ENCODE results near the gene MAP3K5.

Gene MAP3K5

DNA sequence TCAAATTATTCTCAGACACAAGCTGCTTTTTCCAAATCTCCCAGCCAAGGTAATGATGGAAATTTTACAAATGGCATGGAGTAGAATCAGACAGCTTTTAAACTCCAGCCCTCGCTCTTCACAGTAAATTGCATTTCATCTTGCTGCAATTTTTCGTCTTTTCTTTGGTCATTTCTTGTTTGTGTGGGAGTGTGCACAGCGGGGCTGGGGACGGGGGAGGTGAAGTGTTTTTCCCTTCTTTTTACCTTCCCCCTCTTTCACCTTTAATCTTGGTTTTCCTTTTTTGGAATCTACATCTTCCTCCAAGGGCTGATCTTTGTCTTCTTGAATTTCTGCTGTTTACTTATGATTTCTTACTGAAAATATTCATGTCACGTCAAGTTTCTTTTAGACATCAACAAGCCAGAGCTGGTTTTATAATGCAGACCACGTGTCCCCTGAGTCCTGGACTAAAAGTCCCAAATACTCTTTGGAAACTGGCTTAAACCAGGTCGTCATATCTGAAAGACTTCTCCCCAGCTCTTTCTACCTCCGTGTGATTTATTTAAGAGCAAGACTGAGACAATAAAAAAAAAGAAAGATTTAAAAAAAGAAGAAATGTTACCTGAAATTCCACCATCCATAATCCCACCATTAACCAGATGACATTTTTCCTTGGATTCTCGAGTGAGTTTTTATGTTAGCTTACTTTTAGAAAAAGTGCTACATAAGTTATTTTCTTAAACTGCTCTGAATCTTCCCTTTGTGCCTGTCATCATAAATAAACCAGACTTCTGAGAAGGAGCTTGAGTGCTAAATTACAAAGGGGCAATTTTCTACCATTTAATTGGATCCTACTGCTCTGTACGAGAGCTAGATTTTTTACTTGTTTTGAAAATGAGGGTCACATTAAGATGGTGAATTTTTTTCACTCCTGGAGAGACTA, 52.0 kb downstream of the MAP3K5 start:
- H3K27ac ChIP-seq (ENCODE audit: low read length), result no peak overlapping the region
- no peaks in the 10 kb centered on the region for H3K27me3 ChIP-seq (ENCODE audit: low read depth, low read length)
- H3K36me3 ChIP-seq (ENCODE audit: control insufficient read depth in 1 of 2, insufficient read depth in 2 of 2, low read length in 2 of 2), result no peaks in the 10 kb centered on the region
- H3K4me1 ChIP-seq (ENCODE audit: control insufficient read depth in 1 of 2, insufficient read depth in 2 of 2, low read length in 2 of 2), result peaks cover 0 to 8% of the 10 kb centered on the region in 2 donors
- no peaks in the 10 kb centered on the region for H3K9me3 ChIP-seq (ENCODE audit: control insufficient read depth in 1 of 2, low read length in 2 of 2)
- H3K4me3 ChIP-seq (ENCODE audit: low read depth in 1 of 2, low read length in 2 of 2), result no peak overlapping the region

DNA sequence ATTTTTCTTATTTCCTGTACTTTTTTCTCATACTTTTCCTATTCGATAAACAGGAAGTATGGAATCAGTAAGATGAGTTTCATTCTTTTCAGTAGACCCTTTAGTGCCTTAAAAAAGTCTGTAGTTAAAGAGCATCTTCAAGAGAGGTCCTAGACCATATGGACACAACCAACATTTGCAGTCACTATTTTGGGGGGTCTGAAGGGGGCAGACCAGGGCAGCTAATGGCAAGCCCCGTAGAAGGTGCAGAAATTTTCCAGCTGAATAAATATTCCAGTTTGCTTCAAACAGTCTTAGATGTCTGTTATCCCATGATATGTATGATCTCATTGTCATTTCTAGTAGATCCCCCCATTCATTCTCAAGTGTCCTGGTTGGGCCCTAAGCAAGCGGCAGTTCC, 52.8 kb downstream of the MAP3K5 start:
- Histone ChIP-seq H3K4me1 (ENCODE audit: control insufficient read depth in 1 of 2, insufficient read depth in 2 of 2, low read length in 2 of 2) (peaks cover 0 to 8% of the 10 kb centered on the region in 2 donors), H3K4me3 (ENCODE audit: low read depth in 1 of 2, low read length in 2 of 2) (no peak overlapping the region), H3K27ac (ENCODE audit: low read length) (no peak overlapping the region), H3K9me3 (ENCODE audit: control insufficient read depth in 1 of 2, low read length in 2 of 2) (no peaks in the 10 kb centered on the region), H3K27me3 (ENCODE audit: low read depth, low read length) (no peaks in the 10 kb centered on the region), H3K36me3 (ENCODE audit: control insufficient read depth in 1 of 2, insufficient read depth in 2 of 2, low read length in 2 of 2) (no peaks in the 10 kb centered on the region)

DNA sequence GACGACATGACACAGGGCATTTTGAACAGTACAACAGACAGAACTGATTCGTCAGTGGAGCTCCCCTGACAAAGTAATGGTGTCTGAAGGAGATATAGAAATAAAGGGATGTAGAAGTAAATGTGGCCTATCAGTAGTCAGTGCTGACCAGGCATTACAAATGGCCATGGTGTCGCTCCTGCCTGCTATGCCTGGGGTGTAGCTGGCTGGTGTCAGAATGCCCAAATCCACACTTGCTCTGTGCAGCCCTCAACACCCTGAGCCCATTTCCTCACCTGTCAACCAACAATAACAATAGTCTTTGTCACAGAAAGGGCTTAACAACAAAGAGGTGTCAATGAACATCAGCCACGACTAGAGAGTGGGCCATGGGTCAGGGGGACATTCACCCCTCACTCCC, 53.2 kb downstream of the MAP3K5 start:
- H3K27ac ChIP-seq (ENCODE audit: low read length), result no peak overlapping the region
- H3K4me1 ChIP-seq (ENCODE audit: control insufficient read depth in 1 of 2, insufficient read depth in 2 of 2, low read length in 2 of 2), result peaks cover 0 to 8% of the 10 kb centered on the region in 2 donors

DNA sequence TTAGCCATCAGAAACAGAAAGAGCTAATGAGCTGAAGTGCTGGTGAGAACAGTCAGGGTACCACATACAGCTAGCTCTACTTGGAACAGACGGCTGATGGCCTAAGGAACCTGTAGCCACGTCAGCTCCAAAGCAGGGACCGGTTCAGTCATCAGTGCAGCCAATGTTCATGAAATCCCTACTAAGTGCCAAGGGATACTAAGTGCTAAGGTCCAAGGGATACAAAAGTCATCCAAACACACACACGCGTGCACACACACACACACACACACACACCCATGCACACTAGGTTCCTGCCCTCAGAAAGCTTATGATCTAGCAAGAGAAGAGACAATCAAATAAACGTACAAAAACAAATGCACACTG, 53.6 kb downstream of the MAP3K5 start:
- H3K27ac ChIP-seq (ENCODE audit: low read length), result no peak overlapping the region

More for the DNA sequence above, 53.2 kb downstream of the MAP3K5 start:
- no peaks in the 10 kb centered on the region for H3K36me3 ChIP-seq (ENCODE audit: control insufficient read depth in 1 of 2, insufficient read depth in 2 of 2, low read length in 2 of 2)
- no peaks in the 10 kb centered on the region for H3K9me3 ChIP-seq (ENCODE audit: control insufficient read depth in 1 of 2, low read length in 2 of 2)
- H3K27me3 ChIP-seq (ENCODE audit: low read depth, low read length), result no peaks in the 10 kb centered on the region
- no peak overlapping the region for H3K4me3 ChIP-seq (ENCODE audit: low read depth in 1 of 2, low read length in 2 of 2)

DNA sequence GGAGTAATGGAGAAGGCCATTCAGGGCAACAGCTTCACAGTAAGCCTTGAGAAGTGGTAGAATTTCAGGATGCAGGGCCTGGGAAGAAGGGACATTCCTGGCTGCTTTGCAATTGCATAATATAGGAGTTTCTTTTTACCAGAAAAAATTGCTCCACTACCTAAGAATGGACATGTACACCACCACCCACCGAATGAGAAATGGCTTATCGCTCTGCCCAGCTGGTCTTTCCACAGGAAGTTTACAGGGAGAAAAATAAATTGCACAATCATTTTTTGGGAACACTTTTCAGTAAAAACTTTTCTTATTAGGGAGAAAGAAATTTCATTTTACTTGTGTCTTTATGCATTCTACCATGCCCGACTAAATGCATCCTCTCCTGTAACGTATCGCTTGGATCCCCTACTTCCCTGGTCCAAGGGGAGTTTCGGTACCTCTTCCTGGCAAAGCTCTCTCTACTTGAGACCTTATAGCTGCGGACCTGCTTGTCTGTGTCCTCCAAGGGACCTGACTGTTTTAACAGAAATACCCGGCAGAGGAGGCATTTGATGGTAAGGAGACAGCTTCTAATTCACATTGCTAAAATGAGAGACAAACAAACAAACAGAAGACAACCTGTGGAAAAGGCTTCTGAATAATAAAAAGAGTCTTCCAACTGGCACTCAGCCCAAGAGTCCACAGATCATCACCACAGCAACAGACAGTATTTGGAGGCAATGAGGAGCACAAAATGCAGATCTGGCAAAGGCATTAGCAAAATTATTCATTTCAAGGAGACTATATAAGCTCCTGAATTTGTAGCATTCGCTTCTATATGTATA, 54.2 kb downstream of the MAP3K5 start:
- Histone ChIP-seq H3K4me1 (ENCODE audit: control insufficient read depth in 1 of 2, insufficient read depth in 2 of 2, low read length in 2 of 2) (peaks cover 0 to 8% of the 10 kb centered on the region in 2 donors), H3K27ac (ENCODE audit: low read length) (no peak overlapping the region), H3K27me3 (ENCODE audit: low read depth, low read length) (no peaks in the 10 kb centered on the region), H3K36me3 (ENCODE audit: control insufficient read depth in 1 of 2, insufficient read depth in 2 of 2, low read length in 2 of 2) (no peaks in the 10 kb centered on the region), H3K4me3 (ENCODE audit: low read depth in 1 of 2, low read length in 2 of 2) (no peak overlapping the region), H3K9me3 (ENCODE audit: control insufficient read depth in 1 of 2, low read length in 2 of 2) (no peaks in the 10 kb centered on the region)

More for the DNA sequence above, 53.6 kb downstream of the MAP3K5 start:
- H3K9me3 ChIP-seq (ENCODE audit: control insufficient read depth in 1 of 2, low read length in 2 of 2), result no peaks in the 10 kb centered on the region
- H3K4me3 ChIP-seq (ENCODE audit: low read depth in 1 of 2, low read length in 2 of 2), result no peak overlapping the region
- no peaks in the 10 kb centered on the region for H3K27me3 ChIP-seq (ENCODE audit: low read depth, low read length)
- peaks cover 0 to 8% of the 10 kb centered on the region in 2 donors for H3K4me1 ChIP-seq (ENCODE audit: control insufficient read depth in 1 of 2, insufficient read depth in 2 of 2, low read length in 2 of 2)
- H3K36me3 ChIP-seq (ENCODE audit: control insufficient read depth in 1 of 2, insufficient read depth in 2 of 2, low read length in 2 of 2), result no peaks in the 10 kb centered on the region

DNA sequence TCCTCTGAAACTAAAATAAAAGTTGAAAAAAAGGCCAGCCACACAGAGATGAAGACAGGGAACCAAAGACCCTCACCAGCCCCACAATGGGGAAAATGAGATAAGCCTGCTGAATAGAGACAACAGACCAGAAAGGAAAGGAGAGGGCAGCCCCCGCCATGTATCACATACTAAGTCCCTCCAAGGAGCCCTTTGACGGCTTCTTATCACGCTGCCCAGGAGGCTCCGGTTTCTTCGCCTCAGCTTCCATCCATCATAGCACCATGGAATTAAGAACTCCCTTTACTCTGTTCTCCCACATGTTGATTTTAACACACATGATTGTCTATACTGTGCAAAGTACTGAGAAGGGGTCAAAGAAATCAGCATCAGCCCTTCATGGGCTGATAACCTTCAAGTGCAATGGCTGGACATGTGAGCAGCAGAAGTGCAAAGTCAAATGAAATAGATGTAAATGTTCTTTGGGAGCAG, 54.9 kb downstream of the MAP3K5 start:
- Histone ChIP-seq H3K9me3 (ENCODE audit: control insufficient read depth in 1 of 2, low read length in 2 of 2) (no peaks in the 10 kb centered on the region), H3K4me1 (ENCODE audit: control insufficient read depth in 1 of 2, insufficient read depth in 2 of 2, low read length in 2 of 2) (peaks cover 0 to 8% of the 10 kb centered on the region in 2 donors), H3K27ac (ENCODE audit: low read length) (no peak overlapping the region), H3K36me3 (ENCODE audit: control insufficient read depth in 1 of 2, insufficient read depth in 2 of 2, low read length in 2 of 2) (no peaks in the 10 kb centered on the region), H3K27me3 (ENCODE audit: low read depth, low read length) (no peaks in the 10 kb centered on the region), H3K4me3 (ENCODE audit: low read depth in 1 of 2, low read length in 2 of 2) (no peak overlapping the region)

DNA sequence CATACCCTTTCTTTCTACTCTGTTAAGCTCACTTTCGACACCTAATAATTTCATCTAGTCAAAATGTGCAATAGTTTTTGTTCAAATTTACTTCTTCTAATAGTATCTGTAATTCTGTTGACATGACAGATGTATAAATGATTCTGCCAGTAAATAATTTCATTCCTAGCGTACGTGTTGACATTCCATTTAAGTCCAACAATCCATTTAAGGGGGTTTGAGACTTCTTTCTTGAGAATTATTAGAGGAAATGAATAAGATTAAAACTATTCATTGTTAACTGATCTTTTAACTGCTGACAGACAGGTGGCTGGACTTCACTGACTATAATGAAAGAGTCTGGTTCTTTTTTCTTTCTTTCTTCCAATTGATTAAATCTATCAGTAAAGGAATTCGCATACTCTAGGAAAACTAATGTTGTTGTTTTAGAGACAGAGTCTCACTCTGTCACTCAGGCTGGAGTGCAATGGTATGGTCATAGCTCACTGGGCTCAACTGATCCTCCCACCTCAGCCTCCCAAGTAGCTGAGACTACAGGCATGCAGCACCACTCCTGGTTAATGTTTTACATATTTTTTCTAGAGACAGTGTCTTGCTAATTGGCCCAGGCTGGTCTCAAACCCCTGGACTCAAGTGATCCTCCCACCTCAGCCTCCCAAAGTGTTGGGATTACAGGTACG, 55.9 kb downstream of the MAP3K5 start:
- Histone ChIP-seq H3K27me3 (ENCODE audit: low read depth, low read length) (no peaks in the 10 kb centered on the region), H3K27ac (ENCODE audit: low read length) (no peak overlapping the region), H3K36me3 (ENCODE audit: control insufficient read depth in 1 of 2, insufficient read depth in 2 of 2, low read length in 2 of 2) (no peaks in the 10 kb centered on the region), H3K4me3 (ENCODE audit: low read depth in 1 of 2, low read length in 2 of 2) (no peak overlapping the region), H3K4me1 (ENCODE audit: control insufficient read depth in 1 of 2, insufficient read depth in 2 of 2, low read length in 2 of 2) (peaks cover 0 to 8% of the 10 kb centered on the region in 2 donors), H3K9me3 (ENCODE audit: control insufficient read depth in 1 of 2, low read length in 2 of 2) (no peaks in the 10 kb centered on the region)

DNA sequence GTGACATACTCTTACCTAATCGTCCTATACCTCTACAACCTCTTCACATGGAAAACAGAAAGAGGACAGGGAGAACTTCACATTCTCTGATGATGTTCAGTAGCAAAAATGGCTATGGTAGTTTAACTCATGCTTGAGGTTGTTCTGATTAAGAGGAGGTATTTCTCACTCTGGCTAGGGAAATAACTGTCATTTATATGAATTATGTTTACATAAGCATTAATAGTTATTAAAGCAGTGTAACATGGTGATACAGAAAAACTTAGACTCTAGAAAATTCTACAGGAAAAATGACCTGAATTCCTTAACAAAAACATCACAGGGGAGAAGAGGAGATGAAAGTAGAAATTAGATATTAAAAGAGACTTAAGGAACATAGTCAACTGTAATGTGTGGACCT, 57.3 kb downstream of the MAP3K5 start:
- Histone ChIP-seq H3K4me3 (ENCODE audit: low read depth in 1 of 2, low read length in 2 of 2) (no peak overlapping the region), H3K36me3 (ENCODE audit: control insufficient read depth in 1 of 2, insufficient read depth in 2 of 2, low read length in 2 of 2) (no peaks in the 10 kb centered on the region), H3K4me1 (ENCODE audit: control insufficient read depth in 1 of 2, insufficient read depth in 2 of 2, low read length in 2 of 2) (peaks cover 0 to 8% of the 10 kb centered on the region in 2 donors), H3K27ac (ENCODE audit: low read length) (no peak overlapping the region), H3K9me3 (ENCODE audit: control insufficient read depth in 1 of 2, low read length in 2 of 2) (no peaks in the 10 kb centered on the region), H3K27me3 (ENCODE audit: low read depth, low read length) (no peaks in the 10 kb centered on the region)

DNA sequence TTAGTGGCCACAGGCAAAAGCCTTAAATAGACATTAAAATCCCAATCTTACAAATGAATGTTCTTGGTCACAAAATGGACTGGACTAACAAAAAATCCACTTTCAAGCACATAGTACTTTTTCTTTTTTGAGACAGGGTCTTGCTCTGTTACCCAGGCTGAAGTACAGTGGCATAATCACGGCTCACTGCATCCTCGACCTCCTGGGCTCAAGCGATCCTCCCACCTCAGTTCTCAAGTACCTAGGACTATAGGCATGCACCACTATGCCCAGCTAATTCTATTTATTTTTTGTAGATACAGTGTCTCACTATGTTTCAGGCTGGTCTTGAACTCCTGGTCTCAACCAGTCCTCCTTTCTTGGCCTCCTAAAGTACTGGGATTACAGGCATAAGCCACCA, 59.4 kb downstream of the MAP3K5 start:
- peaks cover 0 to 7% of the 10 kb centered on the region in 2 donors for H3K4me1 ChIP-seq (ENCODE audit: control insufficient read depth in 1 of 2, insufficient read depth in 2 of 2, low read length in 2 of 2)
- no peak overlapping the region for H3K27ac ChIP-seq (ENCODE audit: low read length)
- H3K36me3 ChIP-seq (ENCODE audit: control insufficient read depth in 1 of 2, insufficient read depth in 2 of 2, low read length in 2 of 2), result no peaks in the 10 kb centered on the region
- no peaks in the 10 kb centered on the region for H3K9me3 ChIP-seq (ENCODE audit: control insufficient read depth in 1 of 2, low read length in 2 of 2)
- H3K4me3 ChIP-seq (ENCODE audit: low read depth in 1 of 2, low read length in 2 of 2), result no peak overlapping the region
- no peaks in the 10 kb centered on the region for H3K27me3 ChIP-seq (ENCODE audit: low read depth, low read length)

DNA sequence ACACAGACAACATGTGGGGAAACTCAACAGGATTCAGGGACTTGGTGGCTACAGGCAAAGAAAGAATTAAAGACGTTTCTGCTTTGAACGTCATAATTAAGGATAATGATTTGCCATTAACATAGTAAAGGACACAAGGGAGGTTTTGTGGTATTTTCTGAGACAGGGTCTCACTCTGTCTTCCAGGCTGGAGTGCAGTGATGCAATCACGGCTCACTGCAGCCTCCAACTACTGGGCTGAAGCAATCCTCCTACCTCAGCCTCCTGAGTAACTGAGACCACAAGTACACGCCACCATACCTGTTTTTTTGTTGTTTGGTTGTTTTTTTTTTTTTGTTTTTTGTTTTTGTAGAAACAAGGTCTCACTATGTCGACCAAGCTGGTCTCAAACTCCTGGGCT, 62.4 kb downstream of the MAP3K5 start:
- H3K4me1 ChIP-seq (ENCODE audit: control insufficient read depth in 1 of 2, insufficient read depth in 2 of 2, low read length in 2 of 2), result no peaks in the 10 kb centered on the region
- no peak overlapping the region for H3K27ac ChIP-seq (ENCODE audit: low read length)
- H3K4me3 ChIP-seq (ENCODE audit: low read depth in 1 of 2, low read length in 2 of 2), result no peak overlapping the region
- H3K36me3 ChIP-seq (ENCODE audit: control insufficient read depth in 1 of 2, insufficient read depth in 2 of 2, low read length in 2 of 2), result no peaks in the 10 kb centered on the region
- no peaks in the 10 kb centered on the region for H3K27me3 ChIP-seq (ENCODE audit: low read depth, low read length)
- no peaks in the 10 kb centered on the region for H3K9me3 ChIP-seq (ENCODE audit: control insufficient read depth in 1 of 2, low read length in 2 of 2)

DNA sequence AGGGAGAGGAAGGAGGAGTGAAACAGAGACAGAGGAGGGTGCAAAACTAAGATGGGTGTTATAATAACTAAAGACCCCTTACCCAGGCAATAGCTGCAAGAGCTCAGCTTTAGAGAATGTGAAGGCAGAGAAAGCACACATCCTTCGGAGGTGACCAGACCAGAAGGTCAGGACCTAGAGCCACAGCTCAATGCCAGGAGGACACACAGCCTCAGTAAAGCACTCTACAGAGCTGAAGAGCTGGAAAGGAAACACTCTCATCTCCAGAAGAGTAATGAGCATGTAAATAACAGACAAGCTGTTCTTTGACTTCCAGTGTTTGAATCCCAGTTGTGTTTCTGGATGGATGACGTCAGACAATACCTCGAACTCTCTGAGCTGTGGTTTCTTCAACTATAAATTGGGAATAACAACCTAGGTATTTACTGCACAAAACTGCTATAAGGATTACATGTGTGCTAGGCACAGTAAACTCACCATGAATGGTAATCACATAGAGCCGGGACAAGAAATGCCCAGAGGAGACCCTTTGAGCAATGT, 63.2 kb downstream of the MAP3K5 start:
- no peaks in the 10 kb centered on the region for H3K4me1 ChIP-seq (ENCODE audit: control insufficient read depth in 1 of 2, insufficient read depth in 2 of 2, low read length in 2 of 2)
- no peak overlapping the region for H3K27ac ChIP-seq (ENCODE audit: low read length)
- H3K36me3 ChIP-seq (ENCODE audit: control insufficient read depth in 1 of 2, insufficient read depth in 2 of 2, low read length in 2 of 2), result no peaks in the 10 kb centered on the region
- H3K4me3 ChIP-seq (ENCODE audit: low read depth in 1 of 2, low read length in 2 of 2), result no peak overlapping the region
- H3K9me3 ChIP-seq (ENCODE audit: control insufficient read depth in 1 of 2, low read length in 2 of 2), result no peaks in the 10 kb centered on the region
- no peaks in the 10 kb centered on the region for H3K27me3 ChIP-seq (ENCODE audit: low read depth, low read length)

Data from muscle layer of duodenum (tissue), 2 donors.